ENCODE data around the gene OASL. TPM values are rescaled to one million over a fixed set of nuclear protein-coding genes. Genes with fewer than 3 reads are reported as not detected.
"Not testable (repeated sequence)": the region's sequence is repeated elsewhere in the genome, so short reads cannot be mapped to it uniquely, and the experiment has no call there.

OASL gene
- total and polyA plus RNA-seq, 10 of the 15 experiments (the other 5 are each of a cell fraction or from before 2014, with no cell fraction given), result 2.3 to 9.1 (median 2.7) TPM

- CTCF ChIA-PET, result interaction anchor here (0.7 to 2.3 kb wide), 5 partner anchors 28 to 515 kb away, joined by 3 to 7 read pairs (median 3); no protein-coding TSS in a partner anchor
- RAD21 ChIA-PET (ENCODE audit: unreplicated experiment), result interaction anchor here (1.1 to 1.2 kb wide), 2 partner anchors 52 to 93 kb away, joined by 3 read pairs; no protein-coding TSS in a partner anchor
- H3K27ac ChIP-seq (ENCODE audit: control insufficient read depth, insufficient read depth); H3K9ac ChIP-seq (ENCODE audit: control insufficient read depth, insufficient read depth, low read length); H3K4me2 ChIP-seq (ENCODE audit: control insufficient read depth, insufficient read depth); DNase-seq (ENCODE audit: low read depth, low spot score); H3K27me3 ChIP-seq (replicated peaks in 1 of 2; ENCODE audit: control insufficient read depth in 2 of 2, insufficient read depth in 2 of 2, low read length in 1 of 2); H3K4me1 ChIP-seq (ENCODE audit: control insufficient read depth, insufficient read depth, low read length); in situ Hi-C loops (cut with MboI); H3K36me3 ChIP-seq (ENCODE audit: control insufficient read depth in 2 of 2, insufficient read depth in 2 of 2, low read length in 1 of 2); H4K20me1 ChIP-seq (ENCODE audit: control insufficient read depth, insufficient read depth); H3K4me3 ChIP-seq; FAIRE-seq; H3K79me2 ChIP-seq (ENCODE audit: control insufficient read depth, insufficient read depth, low read length); ATAC-seq; H3K9me3 ChIP-seq (replicated peaks; ENCODE audit: control insufficient read depth, insufficient read depth, low read length); BruUV-seq (replicated peaks); H2AFZ ChIP-seq (ENCODE audit: control insufficient read depth, low read depth, low read length): not testable (repeated sequence)
- 73% methylated on average over 12 of the region's 12 CpGs for WGBS (ENCODE audit: insufficient coverage, insufficient replicate concordance, low lambda C conversion rate, missing lambda C conversion rate)
- intact Hi-C loops (cut with micrococcal nuclease; ENCODE audit: unreplicated experiment), result loop anchor here (5.0 kb wide), 2 partner anchors 33 to 163 kb away; no protein-coding TSS in a partner anchor
- POLR2A ChIA-PET, result interaction anchor here (0.7 to 1.2 kb wide), 2 partner anchors 15 to 88 kb away, joined by 4 to 5 read pairs; no protein-coding TSS in a partner anchor
- SMC1A ChIA-PET (ENCODE audit: uncharacterized antibody, unreplicated experiment), result interaction anchor here (0.9 to 1.3 kb wide), 4 partner anchors 32 to 371 kb away, joined by 3 to 6 read pairs (median 4); no protein-coding TSS in a partner anchor
Measured at GRCh38 chr12:121064586-121064985, 25.5 kb upstream of the OASL start.

- no peak for TF ChIP-seq RELA (IDR thresholded peaks at IDR 0.05; ENCODE audit: borderline replicate concordance, partially characterized antibody)
- TF ChIP-seq BCL11A (IDR thresholded peaks at IDR 0.05; ENCODE audit: low read depth, low read length), result no peak
- TF ChIP-seq YY1 (IDR thresholded peaks at IDR 0.05; ENCODE audit: low read depth, low read length), result no peak
- TF ChIP-seq DPF2 (IDR thresholded peaks at IDR 0.05), result no peak
- TF ChIP-seq TCF12 (IDR thresholded peaks at IDR 0.05; ENCODE audit: low read depth, low read length), result no peak
- TF ChIP-seq, protein P1, sequence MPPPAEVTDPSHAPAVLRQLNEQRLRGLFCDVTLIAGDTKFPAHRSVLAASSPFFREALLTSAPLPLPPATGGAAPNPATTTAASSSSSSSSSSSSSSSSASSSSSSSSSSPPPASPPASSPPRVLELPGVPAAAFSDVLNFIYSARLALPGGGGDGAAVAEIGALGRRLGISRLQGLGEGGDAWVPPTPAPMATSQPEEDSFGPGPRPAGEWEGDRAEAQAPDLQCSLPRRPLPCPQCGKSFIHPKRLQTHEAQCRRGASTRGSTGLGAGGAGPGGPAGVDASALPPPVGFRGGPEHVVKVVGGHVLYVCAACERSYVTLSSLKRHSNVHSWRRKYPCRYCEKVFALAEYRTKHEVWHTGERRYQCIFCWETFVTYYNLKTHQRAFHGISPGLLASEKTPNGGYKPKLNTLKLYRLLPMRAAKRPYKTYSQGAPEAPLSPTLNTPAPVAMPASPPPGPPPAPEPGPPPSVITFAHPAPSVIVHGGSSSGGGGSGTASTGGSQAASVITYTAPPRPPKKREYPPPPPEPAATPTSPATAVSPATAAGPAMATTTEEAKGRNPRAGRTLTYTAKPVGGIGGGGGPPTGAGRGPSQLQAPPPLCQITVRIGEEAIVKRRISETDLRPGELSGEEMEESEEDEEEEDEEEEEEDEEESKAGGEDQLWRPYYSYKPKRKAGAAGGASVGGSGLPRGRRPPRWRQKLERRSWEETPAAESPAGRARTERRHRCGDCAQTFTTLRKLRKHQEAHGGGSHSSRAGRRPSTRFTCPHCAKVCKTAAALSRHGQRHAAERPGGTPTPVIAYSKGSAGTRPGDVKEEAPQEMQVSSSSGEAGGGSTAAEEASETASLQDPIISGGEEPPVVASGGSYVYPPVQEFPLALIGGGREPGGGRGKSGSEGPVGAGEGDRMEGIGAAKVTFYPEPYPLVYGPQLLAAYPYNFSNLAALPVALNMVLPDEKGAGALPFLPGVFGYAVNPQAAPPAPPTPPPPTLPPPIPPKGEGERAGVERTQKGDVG (CRISPR knock-in tag; IDR thresholded peaks at IDR 0.05), result no peak
- H2AFZ ChIP-seq (ENCODE audit: control insufficient read depth, low read depth, low read length), result no peak overlapping the region
- H3K79me2 ChIP-seq (ENCODE audit: control insufficient read depth, insufficient read depth, low read length), result no peaks in the 10 kb centered on the region
- POLR2A ChIA-PET, result interaction anchor here (0.7 to 1.2 kb wide), 2 partner anchors 15 to 88 kb away, joined by 4 to 5 read pairs; no protein-coding TSS in a partner anchor
- H3K4me1 ChIP-seq (ENCODE audit: control insufficient read depth, insufficient read depth, low read length), result peaks cover 10% of the 10 kb centered on the region
- H3K27me3 ChIP-seq (replicated peaks in 1 of 2; ENCODE audit: control insufficient read depth in 2 of 2, insufficient read depth in 2 of 2, low read length in 1 of 2), result no peaks in the 10 kb centered on the region; a peak in 1 of 4 replicates
- no peak overlapping the region for H3K27ac ChIP-seq (ENCODE audit: control insufficient read depth, insufficient read depth)
- no peaks in the 10 kb centered on the region for H4K20me1 ChIP-seq (ENCODE audit: control insufficient read depth, insufficient read depth)
- ATAC-seq (no peak), FAIRE-seq (no peak), DNase-seq (ENCODE audit: low read depth, low spot score) (no peak)
- BruUV-seq (replicated peaks), result no TSS peak
- H3K4me2 ChIP-seq (ENCODE audit: control insufficient read depth, insufficient read depth), result no peak overlapping the region
- CTCF ChIA-PET, result interaction anchor here (2.3 kb wide), 1 partner anchor 46 kb away, joined by 7 read pairs; no protein-coding TSS in a partner anchor
- H3K4me3 ChIP-seq, result no peak overlapping the region
- SMC1A ChIA-PET (ENCODE audit: uncharacterized antibody, unreplicated experiment), result interaction anchor here (1.3 kb wide), 1 partner anchor 38 kb away, joined by 6 read pairs; no protein-coding TSS in a partner anchor
- no peaks in the 10 kb centered on the region for H3K36me3 ChIP-seq (ENCODE audit: control insufficient read depth in 2 of 2, insufficient read depth in 2 of 2, low read length in 1 of 2)
- no peaks in the 10 kb centered on the region for H3K9me3 ChIP-seq (replicated peaks; ENCODE audit: control insufficient read depth, insufficient read depth, low read length)
- 43% methylated on average over 1 of the region's 1 CpG for WGBS (ENCODE audit: insufficient coverage, insufficient replicate concordance, low lambda C conversion rate, missing lambda C conversion rate)
- in situ Hi-C loops (cut with MboI) (no loop called here), intact Hi-C loops (cut with micrococcal nuclease; ENCODE audit: unreplicated experiment) (loop anchor here (5.0 kb wide), 2 partner anchors 33 to 163 kb away; no protein-coding TSS in a partner anchor)
- RAD21 ChIA-PET (ENCODE audit: unreplicated experiment), result no interaction called here
- H3K9ac ChIP-seq (ENCODE audit: control insufficient read depth, insufficient read depth, low read length), result no peak overlapping the region
Measured at GRCh38 chr12:121064116-121064515, 25.1 kb upstream of the OASL start.

All from GM12878 (cell line).